H9 (cell line): ENCODE measurements around the gene NDUFB10. TPM values are rescaled to one million over a fixed set of nuclear protein-coding genes. Genes with fewer than 3 reads are reported as not detected.
"Not testable (repeated sequence)": the region's sequence is repeated elsewhere in the genome, so short reads cannot be mapped to it uniquely, and the experiment has no call there.

Experiments
- DNase-seq: peaks from one replicate; pipeline ENCODE4 v3.0.0-alpha.2; 2017
- H2AFZ ChIP-seq: one replicate; pipeline ENCODE4 v1.6.1; 2013; ENCODE audit warnings: mild to moderate bottlenecking, low read length, control low read depth, moderate library complexity
- H2AK5ac ChIP-seq: 2 replicates; pipeline ENCODE4 v1.6.1; 2013; ENCODE audit warnings: low read length, control low read depth, mixed read lengths; ENCODE audit not compliant: insufficient read length
- H2BK120ac ChIP-seq: one replicate; pipeline ENCODE4 v1.6.1; 2013; ENCODE audit warnings: low read depth, mild to moderate bottlenecking, low read length, control low read depth, inconsistent platforms; ENCODE audit not compliant: poor library complexity, severe bottlenecking
- H2BK12ac ChIP-seq: 2 replicates; pipeline ENCODE4 v1.6.1; 2013; ENCODE audit warnings: low read length, control low read depth, mixed read lengths, low read depth; ENCODE audit not compliant: insufficient read length
- H2BK15ac ChIP-seq: 2 replicates; pipeline ENCODE4 v1.6.1; 2013; ENCODE audit warnings: low read depth, low read length, control low read depth
- H2BK20ac ChIP-seq: one replicate; pipeline ENCODE4 v1.6.1; 2013; ENCODE audit warnings: low read depth, mild to moderate bottlenecking, low read length, control low read depth, inconsistent platforms; ENCODE audit not compliant: poor library complexity, severe bottlenecking
- H2BK5ac ChIP-seq: 2 replicates; pipeline ENCODE4 v1.6.1; 2013; ENCODE audit warnings: low read length, control low read depth, mixed read lengths; ENCODE audit not compliant: insufficient read length
- H3K14ac ChIP-seq: 2 replicates; pipeline ENCODE4 v1.6.1; 2013; ENCODE audit warnings: low read length, control low read depth; ENCODE audit not compliant: insufficient read depth
- H3K18ac ChIP-seq: 2 replicates; pipeline ENCODE4 v1.6.1; 2013; ENCODE audit warnings: low read depth, mild to moderate bottlenecking, mixed read lengths, low read length, control low read depth; ENCODE audit not compliant: insufficient read length
- H3K23ac ChIP-seq: 2 replicates; pipeline ENCODE4 v1.6.1; 2013; ENCODE audit warnings: low read length, control low read depth, mixed read lengths, low read depth; ENCODE audit not compliant: insufficient read length
- H3K23me2 ChIP-seq: 2 replicates; pipeline ENCODE4 v1.6.1; 2013; ENCODE audit warnings: low read depth, mild to moderate bottlenecking, mixed read lengths, low read length, control low read depth; ENCODE audit not compliant: insufficient read length, poor library complexity, severe bottlenecking
- H3K27ac ChIP-seq: 2 replicates; pipeline ENCODE4 v1.5.1; 2013; ENCODE audit warnings: low read length, control low read depth, mixed read lengths, low read depth; ENCODE audit not compliant: insufficient read length
- H3K27me3 ChIP-seq: 2 replicates; pipeline ENCODE4 v1.6.1; 2013; ENCODE audit warnings: low read length, control low read depth, inconsistent platforms; ENCODE audit not compliant: insufficient read depth
- H3K4ac ChIP-seq: 2 replicates; pipeline ENCODE4 v1.6.1; 2013; ENCODE audit warnings: low read depth, mild to moderate bottlenecking, control low read depth, inconsistent platforms, low read length, moderate library complexity
- H3K4me1 ChIP-seq: 2 replicates; pipeline ENCODE4 v1.6.1; 2013; ENCODE audit warnings: low read length, control low read depth, inconsistent platforms; ENCODE audit not compliant: insufficient read depth
- H3K4me2 ChIP-seq: 2 replicates; pipeline ENCODE4 v1.6.1; 2013; ENCODE audit warnings: low read length, control low read depth, mixed read lengths; ENCODE audit not compliant: insufficient read length, insufficient read depth
- H3K56ac ChIP-seq: 2 replicates; pipeline ENCODE4 v1.6.1; 2013; ENCODE audit warnings: low read depth, mild to moderate bottlenecking, mixed read lengths, low read length, control low read depth; ENCODE audit not compliant: insufficient read length
- H3K79me1 ChIP-seq: 2 replicates; pipeline ENCODE4 v1.6.1; 2013; ENCODE audit warnings: low read depth, mild to moderate bottlenecking, moderate library complexity, low read length, control low read depth, inconsistent platforms; ENCODE audit not compliant: insufficient read depth, poor library complexity, severe bottlenecking
- H3K79me2 ChIP-seq: 2 replicates; pipeline ENCODE4 v1.6.1; 2013; ENCODE audit warnings: low read length, control low read depth, inconsistent platforms; ENCODE audit not compliant: insufficient read depth
- H3K9ac ChIP-seq: 2 replicates; pipeline ENCODE4 v1.6.1; 2013; ENCODE audit warnings: low read length, control low read depth, mixed read lengths; ENCODE audit not compliant: insufficient read length; ENCODE audit errors: extremely low read depth
- H3K9me3 ChIP-seq: one replicate; pipeline ENCODE4 v1.6.1; 2013; ENCODE audit warnings: low read depth, low read length, inconsistent platforms; ENCODE audit not compliant: control insufficient read depth
- H3T11ph ChIP-seq: one replicate; pipeline ENCODE4 v1.6.1; 2013; ENCODE audit warnings: mild to moderate bottlenecking, low read length, control low read depth, inconsistent platforms
- H4K20me1 ChIP-seq: one replicate; pipeline ENCODE4 v1.6.1; 2013; ENCODE audit not compliant: control insufficient read depth, insufficient read length, insufficient read depth
- H4K5ac ChIP-seq: 2 replicates; pipeline ENCODE4 v1.6.1; 2013; ENCODE audit warnings: low read depth, mild to moderate bottlenecking, mixed read lengths, low read length, control low read depth; ENCODE audit not compliant: insufficient read length
- H4K8ac ChIP-seq: replicated peaks from 2 replicates; pipeline ENCODE4 v1.6.1; 2013; ENCODE audit warnings: low read length, control low read depth, mixed read lengths, low read depth; ENCODE audit not compliant: insufficient read length
- H4K91ac ChIP-seq: 2 replicates; pipeline ENCODE4 v1.6.1; 2013; ENCODE audit warnings: low read depth, mild to moderate bottlenecking, moderate library complexity, mixed read lengths, low read length, control low read depth; ENCODE audit not compliant: insufficient read length
- H3K27ac Mint-ChIP-seq, 3 experiments: 2 replicates in 2 of 3; 3 replicates in 1 of 3; pipeline ENCODE4 v1.8.0; 2020 to 2021; ENCODE audit warnings: mixed read lengths in 3 of 3, mild to moderate bottlenecking in 1 of 3, moderate library complexity in 1 of 3
- H3K27me3 Mint-ChIP-seq: 2 replicates; pipeline ENCODE4 v1.8.0; 2021; ENCODE audit warnings: low read depth, mild to moderate bottlenecking, moderate library complexity, mixed read lengths
- H3K36me3 Mint-ChIP-seq, 3 experiments: 2 replicates in 2 of 3; 3 replicates in 1 of 3; pipeline ENCODE4 v1.8.0; 2020 to 2021; ENCODE audit warnings: low read depth in 3 of 3, mixed read lengths in 3 of 3; ENCODE audit not compliant: insufficient read depth in 1 of 3
- H3K4me1 Mint-ChIP-seq, 2 experiments: 2 replicates each; pipeline ENCODE4 v1.8.0; 2020; ENCODE audit warnings: mixed read lengths in 2 of 2
- H3K4me3 Mint-ChIP-seq, 2 experiments: 2 replicates in 1 of 2; 3 replicates in 1 of 2; pipeline ENCODE4 v1.8.0; 2020 to 2021; ENCODE audit warnings: mild to moderate bottlenecking in 2 of 2, mixed read lengths in 2 of 2, moderate library complexity in 1 of 2
- H3K9me3 Mint-ChIP-seq, 2 experiments: 2 replicates in 1 of 2; 3 replicates in 1 of 2; pipeline ENCODE4 v1.8.0; 2020; ENCODE audit warnings: mild to moderate bottlenecking in 2 of 2, mixed read lengths in 2 of 2, moderate library complexity in 1 of 2
- WGBS: extraction: QIAGEN DNeasy Blood & Tissue Kit; methylation state at CpG from one replicate; pipeline ENCODE4 v1.1.7; 2013; ENCODE audit warnings: missing lambda C conversion rate, low lambda C conversion rate, mixed read lengths; ENCODE audit not compliant: insufficient read length; ENCODE audit errors: extremely low coverage; 5-methylcytosine and 5-hydroxymethylcytosine counted together
- total RNA-seq: library from RNA; stranded (reverse); gene quantifications from 2 replicates; pipeline ENCODE4 v1.2.1, GENCODE V29; 2021
- TF ChIP-seq, protein P1 (sequence below): fragments of 200-600 bp; sonication (generic); conservative IDR thresholded peaks from 3 replicates; pipeline ENCODE4 v1.8.0; 2021; ENCODE audit warnings: antibody characterized with exemption, mild to moderate bottlenecking

Gene NDUFB10
- total RNA-seq, 1 experiment from 2014 or later = 191 TPM

DNA sequence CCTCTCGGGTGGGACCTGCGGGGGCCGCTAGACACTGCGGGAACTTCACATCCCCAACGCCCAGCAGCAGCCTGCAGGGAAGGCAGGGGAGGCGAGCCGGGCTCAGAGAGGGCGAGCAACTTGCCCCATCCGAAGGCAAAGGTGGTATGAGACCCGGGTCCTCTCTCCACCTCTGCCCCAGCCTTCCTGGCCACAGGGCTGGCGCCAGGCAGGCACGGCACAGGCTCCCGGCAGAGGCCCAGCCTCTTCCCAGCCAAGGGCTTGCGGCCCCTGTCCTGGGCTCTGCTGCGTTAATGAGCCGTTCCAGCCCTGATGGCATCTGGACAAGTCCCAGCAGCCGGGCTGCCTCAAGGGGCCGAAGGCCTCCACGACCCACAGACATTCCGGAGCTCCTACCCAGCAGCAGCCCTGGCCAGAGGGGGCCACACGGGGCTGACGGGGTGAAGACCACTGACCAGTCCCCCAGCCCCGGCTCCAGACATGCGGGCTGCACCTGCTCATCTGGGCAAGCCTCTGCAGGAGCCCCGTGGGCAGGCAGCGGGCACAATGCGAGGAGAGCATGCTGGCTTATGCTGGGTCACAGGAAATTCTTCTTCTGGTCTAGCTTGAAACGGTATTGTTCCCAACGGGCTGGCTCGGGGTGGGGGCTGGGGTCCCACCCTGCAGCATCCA is 39.9 kb upstream of the NDUFB10 start:
- H3K9ac ChIP-seq = no peak overlapping the region
- Mint-ChIP-seq H3K9me3 (peaks cover 2% of the 10 kb centered on the region in 2 experiments; a peak in 3 of 5 replicates), H3K36me3 (peaks cover 0 to 2% (median 0%) of the 10 kb centered on the region in 3 experiments; a peak in 1 of 7 replicates), H3K27ac (no peak overlapping the region), H3K4me3 (no peak overlapping the region), H3K4me1 (peaks cover 14 to 60% of the 10 kb centered on the region in 2 experiments), H3K27me3 (peaks cover 94% of the 10 kb centered on the region)
- H3K18ac ChIP-seq = no peak overlapping the region
- peaks cover 4% of the 10 kb centered on the region for H3K23me2 ChIP-seq
- H3K4me1 ChIP-seq = no peaks in the 10 kb centered on the region; the same call in 1 of the 2 replicates
- peaks cover 43% of the 10 kb centered on the region for H3K27me3 ChIP-seq
- no peak overlapping the region for H2BK5ac ChIP-seq
- DNase-seq = no peak
- H4K91ac ChIP-seq = no peak overlapping the region
- H3K79me1 ChIP-seq = no peaks in the 10 kb centered on the region
- H2BK15ac ChIP-seq = no peak overlapping the region
- H3K27ac ChIP-seq = no peak overlapping the region
- WGBS = no CpG with 5 or more reads among the region's 30 CpGs
- H3T11ph ChIP-seq = no peak overlapping the region
- H4K5ac ChIP-seq = no peak overlapping the region
- H2AFZ ChIP-seq = no peak overlapping the region
- H2BK120ac ChIP-seq = no peak overlapping the region
- TF ChIP-seq, protein P1, sequence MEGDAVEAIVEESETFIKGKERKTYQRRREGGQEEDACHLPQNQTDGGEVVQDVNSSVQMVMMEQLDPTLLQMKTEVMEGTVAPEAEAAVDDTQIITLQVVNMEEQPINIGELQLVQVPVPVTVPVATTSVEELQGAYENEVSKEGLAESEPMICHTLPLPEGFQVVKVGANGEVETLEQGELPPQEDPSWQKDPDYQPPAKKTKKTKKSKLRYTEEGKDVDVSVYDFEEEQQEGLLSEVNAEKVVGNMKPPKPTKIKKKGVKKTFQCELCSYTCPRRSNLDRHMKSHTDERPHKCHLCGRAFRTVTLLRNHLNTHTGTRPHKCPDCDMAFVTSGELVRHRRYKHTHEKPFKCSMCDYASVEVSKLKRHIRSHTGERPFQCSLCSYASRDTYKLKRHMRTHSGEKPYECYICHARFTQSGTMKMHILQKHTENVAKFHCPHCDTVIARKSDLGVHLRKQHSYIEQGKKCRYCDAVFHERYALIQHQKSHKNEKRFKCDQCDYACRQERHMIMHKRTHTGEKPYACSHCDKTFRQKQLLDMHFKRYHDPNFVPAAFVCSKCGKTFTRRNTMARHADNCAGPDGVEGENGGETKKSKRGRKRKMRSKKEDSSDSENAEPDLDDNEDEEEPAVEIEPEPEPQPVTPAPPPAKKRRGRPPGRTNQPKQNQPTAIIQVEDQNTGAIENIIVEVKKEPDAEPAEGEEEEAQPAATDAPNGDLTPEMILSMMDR = no peak
- no peak overlapping the region for H2BK12ac ChIP-seq
- no peak overlapping the region for H3K4ac ChIP-seq
- no peak overlapping the region for H2AK5ac ChIP-seq
- no peak overlapping the region for H4K8ac ChIP-seq
- no peak overlapping the region for H3K14ac ChIP-seq
- no peaks in the 10 kb centered on the region for H4K20me1 ChIP-seq
- H3K9me3 ChIP-seq = no peaks in the 10 kb centered on the region
- no peak overlapping the region for H3K23ac ChIP-seq
- no peak overlapping the region for H3K56ac ChIP-seq
- H3K4me2 ChIP-seq = no peak overlapping the region
- no peaks in the 10 kb centered on the region for H3K79me2 ChIP-seq
- H2BK20ac ChIP-seq = no peak overlapping the region

DNA sequence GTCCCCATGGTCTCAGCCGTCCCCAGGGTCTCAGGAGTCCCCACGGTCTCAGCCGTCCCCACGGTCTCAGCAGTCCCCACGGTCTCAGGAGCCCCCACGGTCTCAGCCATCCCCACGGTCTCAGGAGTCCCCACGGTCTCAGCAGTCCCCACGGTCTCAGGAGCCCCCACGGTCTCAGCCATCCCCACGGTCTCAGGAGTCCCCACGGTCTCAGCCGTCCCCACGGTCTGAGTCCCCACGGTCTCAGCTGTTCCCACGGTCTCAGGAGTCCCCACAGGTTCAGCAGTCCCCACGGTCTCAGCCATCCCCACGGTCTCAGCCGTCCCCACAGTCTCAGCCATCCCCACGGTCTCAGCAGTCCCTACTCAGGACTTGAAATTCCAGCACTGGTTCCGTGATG is 39.2 kb upstream of the NDUFB10 start:
- H2BK12ac ChIP-seq, H3K4me2 ChIP-seq, H3K9me3 ChIP-seq, H3K56ac ChIP-seq, H3K9me3 Mint-ChIP-seq, H2BK120ac ChIP-seq, H2BK15ac ChIP-seq, H2AK5ac ChIP-seq, H3K27ac ChIP-seq, H3K36me3 Mint-ChIP-seq, H2AFZ ChIP-seq, H4K5ac ChIP-seq, H3T11ph ChIP-seq, H3K14ac ChIP-seq, H3K79me1 ChIP-seq, H3K27ac Mint-ChIP-seq, H3K23ac ChIP-seq, H4K20me1 ChIP-seq, H4K8ac ChIP-seq, DNase-seq, H2BK20ac ChIP-seq, H2BK5ac ChIP-seq, H3K9ac ChIP-seq, H3K4me3 Mint-ChIP-seq, H3K4ac ChIP-seq, H3K23me2 ChIP-seq, H3K18ac ChIP-seq, H3K4me1 ChIP-seq, H3K79me2 ChIP-seq, H4K91ac ChIP-seq: not testable (repeated sequence)
- Mint-ChIP-seq H3K27me3 (peaks cover 91% of the 10 kb centered on the region), H3K4me1 (peaks cover 14 to 58% of the 10 kb centered on the region in 2 experiments)
- WGBS = no CpG with 5 or more reads among the region's 21 CpGs
- peaks cover 43% of the 10 kb centered on the region for H3K27me3 ChIP-seq
